Vagina (tissue), 2 donors: ENCODE results near the gene SLC22A12. TPM values are rescaled to one million over a fixed set of nuclear protein-coding genes. Genes with fewer than 3 reads are reported as not detected.

ENCODE experiments used
- DNase-seq, 2 donors: peaks; one replicate each; pipeline ENCODE4 v3.0.0-alpha.2; 2017; ENCODE audit errors: extremely low spot score in 2 of 2
- H3K27ac ChIP-seq: fragments of 200-600 bp; sonication (generic); one replicate; pipeline ENCODE4 v1.5.1; 2019
- H3K27me3 ChIP-seq: fragments of 200-600 bp; sonication (generic); one replicate; pipeline ENCODE4 v1.5.1; 2019
- H3K36me3 ChIP-seq, 2 donors: fragments of 200-600 bp; sonication (generic); one replicate each; pipeline ENCODE4 v1.5.1; 2017 to 2019
- H3K4me1 ChIP-seq: fragments of 200-600 bp; sonication (generic); one replicate; pipeline ENCODE4 v1.5.1; 2019
- H3K4me3 ChIP-seq, 2 donors: fragments of 200-600 bp; sonication (generic); 1 replicate in 1 of 2; 2 replicates in 1 of 2; pipeline ENCODE4 v1.5.1; 2016 to 2019
- H3K9me3 ChIP-seq: fragments of 200-600 bp; sonication (generic); one replicate; pipeline ENCODE4 v1.5.1; 2019
- CTCF ChIP-seq, 3 experiments: fragments of 450-650 bp in 2 of 3; fragments of 200-600 bp in 1 of 3; sonication (generic) in 1 of 3; IDR thresholded peaks; one replicate each; pipeline ENCODE4 v1.5.1; 2017 to 2019; ENCODE audit warnings: antibody characterized with exemption in 3 of 3, mild to moderate bottlenecking in 2 of 3, moderate library complexity in 2 of 3
- POLR2A ChIP-seq, 2 donors: fragments of 450-650 bp; IDR thresholded peaks; one replicate each; pipeline ENCODE4 v1.6.1; 2017; ENCODE audit warnings: antibody characterized with exemption in 2 of 2, mild to moderate bottlenecking in 2 of 2, moderate library complexity in 2 of 2
- POLR2AphosphoS5 ChIP-seq, 2 donors: sonication (generic); formaldehyde crosslinking; IDR thresholded peaks; one replicate each; pipeline ENCODE4 v1.9.0; 2017; ENCODE audit warnings: antibody characterized with exemption in 2 of 2, mild to moderate bottlenecking in 2 of 2, low read depth in 1 of 2; ENCODE audit not compliant: insufficient read depth in 1 of 2
- intact Hi-C: fragments of 100-400 bp; cut with DNase I; formaldehyde crosslinking; loops from one replicate; pipeline ENCODE4 v1.15.1; 2023
- total RNA-seq: library from RNA; depleted of rRNA; stranded (reverse); fragments of >200 nt; gene quantifications from one replicate; pipeline ENCODE4 v1.2.3, GENCODE V29; 2016

The SLC22A12 gene
- total RNA-seq, 1 donor from 2014 or later, result not detected

DNA sequence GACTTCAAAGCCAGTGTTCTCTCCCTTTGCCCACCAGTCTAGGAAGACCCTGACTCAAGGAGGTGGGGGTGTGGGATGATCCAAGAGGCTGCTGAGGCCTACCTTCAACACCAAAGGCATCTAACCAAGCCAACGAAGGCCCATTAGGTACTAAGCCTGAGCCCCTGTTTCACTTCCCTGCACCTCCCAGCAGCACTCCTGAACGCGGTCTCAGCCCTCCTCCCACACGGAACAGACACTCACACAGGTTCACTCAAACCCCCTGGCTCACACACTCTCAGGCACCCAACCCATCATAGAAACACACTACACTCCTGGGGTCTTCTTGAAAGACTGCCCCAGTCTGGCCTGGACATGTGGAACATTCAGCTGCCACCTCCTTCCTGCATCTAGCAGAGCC lies 40.7 kb downstream of the SLC22A12 start:
- H3K4me1 ChIP-seq, result no peaks in the 10 kb centered on the region
- no peaks in the 10 kb centered on the region for H3K36me3 ChIP-seq
- H3K27me3 ChIP-seq, result no peaks in the 10 kb centered on the region
- intact Hi-C loops, result loop anchor here (5.0 kb wide), 1 partner anchor 1154 kb away; no protein-coding TSS in a partner anchor
- no peak overlapping the region for H3K27ac ChIP-seq
- no peak for DNase-seq
- no peak overlapping the region for H3K4me3 ChIP-seq
- no peak for TF ChIP-seq CTCF (IDR thresholded peaks at IDR 0.05)
- TF ChIP-seq POLR2A (IDR thresholded peaks at IDR 0.05), result no peak
- no peaks in the 10 kb centered on the region for H3K9me3 ChIP-seq

DNA sequence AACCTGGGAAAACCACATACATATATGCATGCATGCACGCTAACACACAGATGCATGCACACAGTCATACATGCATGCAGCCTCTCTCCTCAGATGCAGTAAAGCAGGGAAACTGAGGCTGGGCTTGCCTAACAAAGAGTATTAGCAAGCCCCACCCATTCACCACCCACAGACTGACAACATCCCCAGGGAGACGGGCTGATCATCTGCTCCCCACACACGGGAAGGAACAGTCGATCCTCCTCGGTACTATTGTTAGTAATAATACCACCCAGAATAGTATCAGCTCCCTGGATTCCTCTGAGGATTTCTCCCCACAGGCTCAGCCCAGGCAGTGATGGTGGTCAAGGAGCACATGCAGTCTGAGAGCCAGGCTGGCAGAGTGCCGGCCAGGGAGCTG lies 41.2 kb downstream of the SLC22A12 start:
- no peak overlapping the region for H3K4me3 ChIP-seq
- intact Hi-C loops, result loop anchor here (5.0 kb wide), 1 partner anchor 1155 kb away; no protein-coding TSS in a partner anchor
- no peaks in the 10 kb centered on the region for H3K36me3 ChIP-seq
- no peaks in the 10 kb centered on the region for H3K4me1 ChIP-seq
- H3K9me3 ChIP-seq, result no peaks in the 10 kb centered on the region
- DNase-seq, result no peak
- no peaks in the 10 kb centered on the region for H3K27me3 ChIP-seq
- no peak overlapping the region for H3K27ac ChIP-seq
- TF ChIP-seq POLR2A (IDR thresholded peaks at IDR 0.05) (no peak), POLR2AphosphoS5 (IDR thresholded peaks at IDR 0.05; ENCODE audit: insufficient read depth in 1 of 2, low read depth in 1 of 2) (no peak), CTCF (IDR thresholded peaks at IDR 0.05) (no peak)

DNA sequence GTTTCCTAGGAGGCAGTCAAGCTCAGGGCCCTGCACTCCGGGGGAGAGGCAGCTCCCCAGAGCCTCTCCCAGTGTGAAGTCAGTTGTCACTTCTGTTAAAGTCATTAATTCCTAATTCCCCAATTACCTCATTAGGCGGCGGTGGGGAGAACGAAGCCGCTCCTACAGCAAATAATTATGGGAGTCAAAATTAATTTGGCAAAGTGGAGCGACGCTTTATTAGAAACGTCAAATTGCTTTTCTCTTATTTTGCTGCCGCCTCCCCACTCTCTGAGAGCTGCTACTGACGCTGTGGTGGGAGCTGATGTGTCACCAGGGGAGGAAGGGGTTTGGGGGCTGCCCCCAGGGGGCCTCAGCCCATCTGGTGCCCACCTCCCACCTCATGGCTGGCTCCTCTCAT lies 41.6 kb downstream of the SLC22A12 start:
- TF ChIP-seq POLR2A (IDR thresholded peaks at IDR 0.05) (no peak), POLR2AphosphoS5 (IDR thresholded peaks at IDR 0.05; ENCODE audit: insufficient read depth in 1 of 2, low read depth in 1 of 2) (no peak)
- Histone ChIP-seq H3K36me3 (no peaks in the 10 kb centered on the region), H3K4me3 (no peak overlapping the region), H3K9me3 (no peaks in the 10 kb centered on the region), H3K4me1 (peaks cover 2% of the 10 kb centered on the region), H3K27ac (no peak overlapping the region), H3K27me3 (no peaks in the 10 kb centered on the region)
- no peak for DNase-seq
- intact Hi-C loops, result loop anchor here (5.0 kb wide), 1 partner anchor 1155 kb away; no protein-coding TSS in a partner anchor

DNA sequence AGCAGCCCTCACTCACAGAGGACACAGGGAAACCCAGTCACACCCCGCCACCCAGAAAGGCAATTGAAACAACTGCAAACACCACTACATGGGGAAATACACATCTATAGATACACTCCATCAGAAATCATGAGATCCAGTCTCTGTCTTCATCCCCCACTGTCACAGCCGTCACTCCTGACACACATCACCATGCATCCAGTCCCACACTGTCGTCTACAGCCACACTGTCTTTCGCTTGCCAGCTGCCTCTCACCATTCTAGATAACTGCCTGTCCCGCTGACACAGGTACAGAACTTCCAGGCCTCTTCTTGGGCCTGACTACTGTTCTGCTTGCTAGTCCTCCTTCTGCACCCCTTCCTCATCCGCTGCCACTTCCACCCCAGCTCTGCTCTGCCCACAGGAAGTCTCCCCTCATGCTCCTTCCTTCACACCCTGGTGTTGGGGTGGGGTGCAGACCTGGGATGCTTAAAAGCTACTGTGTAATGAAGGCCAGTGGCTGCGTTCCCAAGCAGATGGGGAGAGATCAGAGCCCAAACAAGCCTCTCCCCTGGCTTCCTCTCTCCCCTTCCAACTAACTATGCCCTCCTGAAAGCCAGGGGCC lies 42.6 kb downstream of the SLC22A12 start:
- Histone ChIP-seq H3K9me3 (no peaks in the 10 kb centered on the region), H3K27me3 (no peaks in the 10 kb centered on the region), H3K4me1 (peaks cover 12% of the 10 kb centered on the region), H3K36me3 (no peaks in the 10 kb centered on the region), H3K4me3 (no peak overlapping the region), H3K27ac (no peak overlapping the region)
- no peak for DNase-seq
- intact Hi-C loops, result loop anchor here (5.0 kb wide), 1 partner anchor 1156 kb away; no protein-coding TSS in a partner anchor
- no peak for TF ChIP-seq POLR2AphosphoS5 (IDR thresholded peaks at IDR 0.05; ENCODE audit: insufficient read depth in 1 of 2, low read depth in 1 of 2)
- TF ChIP-seq POLR2A (IDR thresholded peaks at IDR 0.05), result no peak
- TF ChIP-seq CTCF (IDR thresholded peaks at IDR 0.05), result no peak

- H3K27ac ChIP-seq, result no peak overlapping the region
- no peaks in the 10 kb centered on the region for H3K36me3 ChIP-seq
- no peak for TF ChIP-seq CTCF (IDR thresholded peaks at IDR 0.05)
- H3K4me1 ChIP-seq, result peaks cover 16% of the 10 kb centered on the region
- H3K27me3 ChIP-seq, result no peaks in the 10 kb centered on the region
- H3K9me3 ChIP-seq, result no peaks in the 10 kb centered on the region
- no peak for DNase-seq
- peak overlapping the region; percentile 15 to 22 for H3K4me3 ChIP-seq
- intact Hi-C loops, result no loop called here
Observed at GRCh38 chr11:64637334-64638017, 46.5 kb downstream of the SLC22A12 start.
